ENCODE results near the gene HAL. TPM values are rescaled to one million over a fixed set of nuclear protein-coding genes. Genes with fewer than 3 reads are reported as not detected.

The HAL gene
- total RNA-seq, 1 donor from 2014 or later = 2.5 TPM

GRCh38 chr12:96014943-96015599 lies 18.9 kb upstream of the HAL start:
- no peaks in the 10 kb centered on the region for H3K9me3 Mint-ChIP-seq
- H3K4me1 Mint-ChIP-seq = peaks cover 10% of the 10 kb centered on the region
- POLR2A ChIA-PET = no interaction called here
- no peak overlapping the region for H3K27ac Mint-ChIP-seq
- H3K4me3 Mint-ChIP-seq = no peak overlapping the region
- TF ChIP-seq, protein P1, sequence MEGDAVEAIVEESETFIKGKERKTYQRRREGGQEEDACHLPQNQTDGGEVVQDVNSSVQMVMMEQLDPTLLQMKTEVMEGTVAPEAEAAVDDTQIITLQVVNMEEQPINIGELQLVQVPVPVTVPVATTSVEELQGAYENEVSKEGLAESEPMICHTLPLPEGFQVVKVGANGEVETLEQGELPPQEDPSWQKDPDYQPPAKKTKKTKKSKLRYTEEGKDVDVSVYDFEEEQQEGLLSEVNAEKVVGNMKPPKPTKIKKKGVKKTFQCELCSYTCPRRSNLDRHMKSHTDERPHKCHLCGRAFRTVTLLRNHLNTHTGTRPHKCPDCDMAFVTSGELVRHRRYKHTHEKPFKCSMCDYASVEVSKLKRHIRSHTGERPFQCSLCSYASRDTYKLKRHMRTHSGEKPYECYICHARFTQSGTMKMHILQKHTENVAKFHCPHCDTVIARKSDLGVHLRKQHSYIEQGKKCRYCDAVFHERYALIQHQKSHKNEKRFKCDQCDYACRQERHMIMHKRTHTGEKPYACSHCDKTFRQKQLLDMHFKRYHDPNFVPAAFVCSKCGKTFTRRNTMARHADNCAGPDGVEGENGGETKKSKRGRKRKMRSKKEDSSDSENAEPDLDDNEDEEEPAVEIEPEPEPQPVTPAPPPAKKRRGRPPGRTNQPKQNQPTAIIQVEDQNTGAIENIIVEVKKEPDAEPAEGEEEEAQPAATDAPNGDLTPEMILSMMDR (IDR thresholded peaks at IDR 0.05) = no peak
- CTCF ChIA-PET = interaction anchor here (1.1 to 1.3 kb wide), 2 partner anchors 46 to 201 kb away, joined by 3 read pairs; no protein-coding TSS in a partner anchor
- peaks cover 77% of the 10 kb centered on the region for H3K36me3 Mint-ChIP-seq (ENCODE audit: low read depth)
- ATAC-seq (ENCODE audit: low read depth) (no peak), DNase-seq (no peak)
- no peaks in the 10 kb centered on the region for H3K27me3 Mint-ChIP-seq
- intact Hi-C loops (cut with micrococcal nuclease) = no loop called here

GRCh38 chr12:96007729-96008128 lies 11.6 kb upstream of the HAL start:
- ChIA-PET POLR2A (interaction anchor here (1.0 kb wide), 1 partner anchor 34 kb away, joined by 4 read pairs; no protein-coding TSS in a partner anchor), CTCF (interaction anchor here (1.9 kb wide), 1 partner anchor 9 kb away, joined by 5 read pairs; no protein-coding TSS in a partner anchor)
- Mint-ChIP-seq H3K9me3 (no peaks in the 10 kb centered on the region), H3K36me3 (ENCODE audit: low read depth) (peaks cover 87% of the 10 kb centered on the region), H3K4me1 (no peaks in the 10 kb centered on the region), H3K4me3 (no peak overlapping the region), H3K27me3 (no peaks in the 10 kb centered on the region), H3K27ac (no peak overlapping the region)
- intact Hi-C loops (cut with micrococcal nuclease) = no loop called here
- ATAC-seq (ENCODE audit: low read depth) (no peak), DNase-seq (no peak)
- TF ChIP-seq, protein P1 (IDR thresholded peaks at IDR 0.05) = no peak

GRCh38 chr12:96006727-96007126 lies 10.6 kb upstream of the HAL start:
- ATAC-seq (ENCODE audit: low read depth) (no peak), DNase-seq (no peak)
- intact Hi-C loops (cut with micrococcal nuclease) = no loop called here
- H3K27ac Mint-ChIP-seq = no peak overlapping the region
- TF ChIP-seq, protein P1 (IDR thresholded peaks at IDR 0.05) = no peak
- no peak overlapping the region for H3K4me3 Mint-ChIP-seq
- no peaks in the 10 kb centered on the region for H3K27me3 Mint-ChIP-seq
- peaks cover 81% of the 10 kb centered on the region for H3K36me3 Mint-ChIP-seq (ENCODE audit: low read depth)
- no peaks in the 10 kb centered on the region for H3K9me3 Mint-ChIP-seq
- H3K4me1 Mint-ChIP-seq = no peaks in the 10 kb centered on the region
- POLR2A ChIA-PET = no interaction called here
- CTCF ChIA-PET = no interaction called here

GRCh38 chr12:96000858-96001257 lies 4.7 kb upstream of the HAL start:
- no peak overlapping the region for H3K27ac Mint-ChIP-seq
- POLR2A ChIA-PET = no interaction called here
- TF ChIP-seq, protein P1 (IDR thresholded peaks at IDR 0.05) = no peak
- no peaks in the 10 kb centered on the region for H3K27me3 Mint-ChIP-seq
- intact Hi-C loops (cut with micrococcal nuclease) = no loop called here
- no peak overlapping the region for H3K4me3 Mint-ChIP-seq
- DNase-seq = no peak
- H3K36me3 Mint-ChIP-seq (ENCODE audit: low read depth) = peaks cover 52% of the 10 kb centered on the region
- H3K9me3 Mint-ChIP-seq = no peaks in the 10 kb centered on the region
- ATAC-seq (ENCODE audit: low read depth) = no peak
- H3K4me1 Mint-ChIP-seq = peaks cover 7% of the 10 kb centered on the region
- CTCF ChIA-PET = interaction anchor here (5.0 kb wide), 1 partner anchor 83 kb away, joined by 67 read pairs; no protein-coding TSS in a partner anchor

DNA sequence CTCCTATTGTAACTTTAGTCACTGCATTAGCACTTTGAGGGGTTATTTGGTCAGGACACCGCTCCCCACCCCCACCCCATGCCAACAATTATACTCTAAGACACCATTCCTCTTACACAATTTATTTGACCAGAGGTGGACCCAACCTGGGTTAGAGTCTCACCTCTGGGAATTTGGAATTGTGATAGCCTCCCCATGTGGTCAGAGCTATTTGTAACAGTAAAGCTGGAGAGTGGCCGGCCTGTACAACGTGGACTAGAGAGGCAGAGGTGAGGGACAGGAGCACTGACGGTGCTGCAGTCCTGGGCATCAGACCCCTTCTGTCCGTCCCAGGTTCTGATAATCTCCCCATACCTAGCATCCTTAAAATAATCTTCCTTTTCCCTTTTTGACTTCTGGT lies 3.3 kb upstream of the HAL start:
- DNase-seq (no peak), ATAC-seq (ENCODE audit: low read depth) (no peak)
- no peak overlapping the region for H3K4me3 Mint-ChIP-seq
- CTCF ChIA-PET = interaction anchor here (1.0 to 5.0 kb wide), 4 partner anchors 13 to 216 kb away, joined by 3 to 67 read pairs (median 8); no protein-coding TSS in a partner anchor
- POLR2A ChIA-PET = no interaction called here
- no peaks in the 10 kb centered on the region for H3K27me3 Mint-ChIP-seq
- H3K9me3 Mint-ChIP-seq = no peaks in the 10 kb centered on the region
- TF ChIP-seq, protein P1 (IDR thresholded peaks at IDR 0.05) = no peak
- H3K36me3 Mint-ChIP-seq (ENCODE audit: low read depth) = peaks cover 38% of the 10 kb centered on the region
- no peak overlapping the region for H3K27ac Mint-ChIP-seq
- intact Hi-C loops (cut with micrococcal nuclease) = loop anchor here (5.0 kb wide), 1 partner anchor 182 kb away; no protein-coding TSS in a partner anchor
- peaks cover 7% of the 10 kb centered on the region for H3K4me1 Mint-ChIP-seq

Measured in activated B cell treated with CpG ODN at 0.5 μM for 24 hours (primary cell).